DOHH2 (cell line): ENCODE results near the gene PAEP.

Experiments
- CTCF ChIP-seq: fragments of 200-600 bp; sonication (generic); IDR thresholded peaks from one replicate; pipeline ENCODE4 v1.5.1; 2014; ENCODE audit warnings: antibody characterized with exemption, mild to moderate bottlenecking, low read depth, low read length; ENCODE audit not compliant: poor library complexity, severe bottlenecking
- EZH2phosphoT487 ChIP-seq: fragments of 200-600 bp; sonication (generic); IDR thresholded peaks from 2 replicates; pipeline ENCODE4 v1.6.1; 2017; ENCODE audit warnings: borderline replicate concordance, mild to moderate bottlenecking, antibody characterized with exemption, low read length, moderate library complexity, mixed read lengths

GRCh38 chr9:135581636-135582426 is 20.3 kb downstream of the PAEP start:
- TF ChIP-seq CTCF (no peak), EZH2phosphoT487 (no peak)
